ENCODE results near the gene CSPG5.

CSPG5 gene

GRCh38 chr3:47588053-47588452, 9.4 kb upstream of the CSPG5 start:
- no peak for DNase-seq (ENCODE audit: low spot score)

- DNase-seq (ENCODE audit: low spot score), result no peak
Measured at GRCh38 chr3:47586746-47587145, 8.1 kb upstream of the CSPG5 start.

GRCh38 chr3:47583320-47584075, 4.8 kb upstream of the CSPG5 start:
- DNase-seq (ENCODE audit: low spot score), result no peak

GRCh38 chr3:47581835-47582234, 3.2 kb upstream of the CSPG5 start:
- no peak for DNase-seq (ENCODE audit: low spot score)

GRCh38 chr3:47581422-47581821, 2.8 kb upstream of the CSPG5 start:
- DNase-seq (ENCODE audit: low spot score), result no peak

- no peak for DNase-seq (ENCODE audit: low spot score)
Measured at GRCh38 chr3:47580481-47580880, 1.8 kb upstream of the CSPG5 start.

GRCh38 chr3:47579875-47580274, 1.2 kb upstream of the CSPG5 start:
- no peak for DNase-seq (ENCODE audit: low spot score)

- DNase-seq (ENCODE audit: low spot score), result peak; percentile 88
Measured at GRCh38 chr3:47578119-47578632, 489 bp downstream of the CSPG5 start.

- DNase-seq (ENCODE audit: low spot score), result peak; percentile 52
Measured at GRCh38 chr3:47577583-47578118, 1.0 kb downstream of the CSPG5 start.

- no peak for DNase-seq (ENCODE audit: low spot score)
Measured at GRCh38 chr3:47573190-47574172, 5.2 kb downstream of the CSPG5 start.

GRCh38 chr3:47571391-47572175, 7.1 kb downstream of the CSPG5 start:
- DNase-seq (ENCODE audit: low spot score), result no peak

- DNase-seq (ENCODE audit: low spot score), result no peak
Measured at GRCh38 chr3:47568901-47569300, 9.8 kb downstream of the CSPG5 start.

GRCh38 chr3:47567149-47567548, 11.5 kb downstream of the CSPG5 start:
- no peak for DNase-seq (ENCODE audit: low spot score)

GRCh38 chr3:47566667-47567066, 12.0 kb downstream of the CSPG5 start:
- DNase-seq (ENCODE audit: low spot score), result no peak

- peak; percentile 6 for DNase-seq (ENCODE audit: low spot score)
Measured at GRCh38 chr3:47565734-47566550, 12.7 kb downstream of the CSPG5 start.

GRCh38 chr3:47556351-47556750, 22.3 kb downstream of the CSPG5 start:
- DNase-seq (ENCODE audit: low spot score), result no peak

GRCh38 chr3:47554335-47554734, 24.3 kb downstream of the CSPG5 start:
- no peak for DNase-seq (ENCODE audit: low spot score)

GRCh38 chr3:47553407-47553806, 25.3 kb downstream of the CSPG5 start:
- no peak for DNase-seq (ENCODE audit: low spot score)

GRCh38 chr3:47542471-47543173, 36.0 kb downstream of the CSPG5 start:
- peak; percentile 83 for DNase-seq (ENCODE audit: low spot score)

- no peak for DNase-seq (ENCODE audit: low spot score)
Measured at GRCh38 chr3:47541583-47542108, 37.0 kb downstream of the CSPG5 start.

Data from AG20443 (cell line).